ENCODE results near the gene PSTK. TPM values are rescaled to one million over a fixed set of nuclear protein-coding genes. Genes with fewer than 3 reads are reported as not detected.

The PSTK gene
- total and polyA plus RNA-seq, 8 donors: 1.4 to 3.1 (median 2.2) TPM

GRCh38 chr10:122990278-122990677, 10.1 kb downstream of the PSTK start:
- TF ChIP-seq CTCF (IDR thresholded peaks at IDR 0.05): no peak
- intact Hi-C loops (cut with DNase I): no loop called here
- DNase-seq: no peak

GRCh38 chr10:122992031-122992585, 11.9 kb downstream of the PSTK start:
- DNase-seq: no peak
- H3K36me3 ChIP-seq: peaks cover 0 to 26% (median 7%) of the 10 kb centered on the region in 3 donors
- no peak for FAIRE-seq
- TF ChIP-seq CTCF (IDR thresholded peaks at IDR 0.05): no peak
- no peak overlapping the region for H3K4me3 ChIP-seq
- ATAC-seq: no peak
- H3K4me1 ChIP-seq: no peaks in the 10 kb centered on the region
- H3K27me3 ChIP-seq: no peaks in the 10 kb centered on the region
- no peak overlapping the region for H3K27ac ChIP-seq
- no peaks in the 10 kb centered on the region for H3K9me3 ChIP-seq
- WGBS, 2 donors: 75 to 78% methylated on average over 1 of the region's 1 CpG
- intact Hi-C loops (cut with DNase I): no loop called here

More at GRCh38 chr10:122990278-122990677, 10.1 kb downstream of the PSTK start:
- H3K27ac ChIP-seq: no peak overlapping the region
- no peak overlapping the region for H3K4me3 ChIP-seq
- H3K9me3 ChIP-seq: no peaks in the 10 kb centered on the region
- FAIRE-seq (no peak), ATAC-seq (no peak)
- 68 to 76% methylated on average over 5 of the region's 5 CpGs for WGBS, 2 donors
- no peaks in the 10 kb centered on the region for H3K4me1 ChIP-seq
- no peaks in the 10 kb centered on the region for H3K27me3 ChIP-seq
- peaks cover 0 to 21% (median 7%) of the 10 kb centered on the region in 3 donors for H3K36me3 ChIP-seq

GRCh38 chr10:122993797-122994336, 13.7 kb downstream of the PSTK start:
- no peaks in the 10 kb centered on the region for H3K9me3 ChIP-seq
- no peaks in the 10 kb centered on the region for H3K27me3 ChIP-seq
- no peak for TF ChIP-seq CTCF (IDR thresholded peaks at IDR 0.05)
- intact Hi-C loops (cut with DNase I): no loop called here
- FAIRE-seq (no peak), ATAC-seq (no peak), DNase-seq (no peak)
- H3K4me3 ChIP-seq: no peak overlapping the region
- H3K36me3 ChIP-seq: peaks cover 0 to 26% (median 7%) of the 10 kb centered on the region in 3 donors
- H3K27ac ChIP-seq: no peak overlapping the region
- no peaks in the 10 kb centered on the region for H3K4me1 ChIP-seq
- 95 to 97% methylated on average over 6 of the region's 6 CpGs for WGBS, 2 donors

GRCh38 chr10:122995936-122996335, 15.7 kb downstream of the PSTK start:
- TF ChIP-seq CTCF (IDR thresholded peaks at IDR 0.05): no peak
- Histone ChIP-seq H3K27me3 (no peaks in the 10 kb centered on the region), H3K4me3 (no peak overlapping the region), H3K27ac (no peak overlapping the region), H3K36me3 (peaks cover 0 to 26% (median 7%) of the 10 kb centered on the region in 3 donors), H3K4me1 (peaks cover 0 to 6% (median 0%) of the 10 kb centered on the region in 3 donors), H3K9me3 (no peaks in the 10 kb centered on the region)
- intact Hi-C loops (cut with DNase I): no loop called here
- no peak for DNase-seq
- no peak for FAIRE-seq
- 93 to 94% methylated on average over 4 of the region's 4 CpGs for WGBS, 2 donors
- no peak for ATAC-seq

GRCh38 chr10:122997864-122998263, 17.7 kb downstream of the PSTK start:
- H3K27me3 ChIP-seq: no peaks in the 10 kb centered on the region
- WGBS, 2 donors: 89 to 91% methylated on average over 3 of the region's 3 CpGs
- TF ChIP-seq CTCF (IDR thresholded peaks at IDR 0.05): no peak
- no peak overlapping the region for H3K27ac ChIP-seq
- no peaks in the 10 kb centered on the region for H3K9me3 ChIP-seq
- ATAC-seq: no peak
- no peak overlapping the region for H3K4me3 ChIP-seq
- FAIRE-seq: no peak
- peaks cover 0 to 21% (median under 1%) of the 10 kb centered on the region in 3 donors for H3K36me3 ChIP-seq
- peaks cover 0 to 6% (median 0%) of the 10 kb centered on the region in 3 donors for H3K4me1 ChIP-seq
- no peak for DNase-seq
- intact Hi-C loops (cut with DNase I): no loop called here
